HEK293 (cell line): ENCODE data around the gene ADAMTS13.
A peak's percentile ranks its signal among the peaks of the same experiment; 100 is the strongest.

ENCODE experiments used
- ATF2 ChIP-seq: fragments of 450-650 bp; formaldehyde crosslinking; IDR thresholded peaks from 2 replicates; pipeline ENCODE4 v1.5.1; 2016; ENCODE audit warnings: missing biosample characterization, missing genetic modification characterization, low read depth
- BCL11A ChIP-seq: fragments of 450-650 bp; formaldehyde crosslinking; IDR thresholded peaks from 2 replicates; pipeline ENCODE4 v1.5.1; 2016; ENCODE audit warnings: low read depth, missing biosample characterization, missing genetic modification characterization
- KLF17 ChIP-seq: fragments of 450-650 bp; formaldehyde crosslinking; IDR thresholded peaks from 2 replicates; pipeline ENCODE4 v1.5.1; 2016; ENCODE audit warnings: missing biosample characterization, missing genetic modification characterization
- PRDM10 ChIP-seq: fragments of 450-650 bp; formaldehyde crosslinking; IDR thresholded peaks from 2 replicates; pipeline ENCODE4 v1.5.1; 2016; ENCODE audit warnings: missing biosample characterization, missing genetic modification characterization
- PRDM6 ChIP-seq: fragments of 450-650 bp; formaldehyde crosslinking; IDR thresholded peaks from 2 replicates; pipeline ENCODE4 v1.5.1; 2017; ENCODE audit warnings: missing biosample characterization, missing genetic modification characterization
- REST ChIP-seq: fragments of 450-650 bp; formaldehyde crosslinking; IDR thresholded peaks from 2 replicates; pipeline ENCODE4 v1.5.1; 2016; ENCODE audit warnings: missing biosample characterization, missing genetic modification characterization
- SP7 ChIP-seq: fragments of 450-650 bp; formaldehyde crosslinking; IDR thresholded peaks from 2 replicates; pipeline ENCODE4 v1.5.1; 2016; ENCODE audit warnings: missing biosample characterization, missing genetic modification characterization
- TCF7L2 ChIP-seq: IDR thresholded peaks from 2 replicates; pipeline ENCODE4 v1.6.1; 2011; ENCODE audit warnings: low read depth, mild to moderate bottlenecking, inconsistent platforms, low read length, moderate library complexity, borderline replicate concordance
- ZBTB21 ChIP-seq: fragments of 450-650 bp; formaldehyde crosslinking; IDR thresholded peaks from 2 replicates; pipeline ENCODE4 v1.5.1; 2017; ENCODE audit warnings: missing biosample characterization, missing genetic modification characterization
- ZBTB48 ChIP-seq: fragments of 450-650 bp; formaldehyde crosslinking; IDR thresholded peaks from 2 replicates; pipeline ENCODE4 v1.5.1; 2016; ENCODE audit warnings: missing biosample characterization, missing genetic modification characterization
- ZBTB6 ChIP-seq: fragments of 450-650 bp; formaldehyde crosslinking; IDR thresholded peaks from 2 replicates; pipeline ENCODE4 v1.5.1; 2017; ENCODE audit warnings: missing biosample characterization, missing genetic modification characterization
- ZFHX2 ChIP-seq: fragments of 450-650 bp; formaldehyde crosslinking; conservative IDR thresholded peaks from 2 replicates; pipeline ENCODE4 v1.5.1; 2016; ENCODE audit warnings: missing biosample characterization, missing genetic modification characterization
- ZNF10 ChIP-seq: fragments of 450-650 bp; formaldehyde crosslinking; IDR thresholded peaks from 2 replicates; pipeline ENCODE4 v1.5.1; 2017; ENCODE audit warnings: missing biosample characterization, missing genetic modification characterization
- ZNF214 ChIP-seq: fragments of 450-650 bp; formaldehyde crosslinking; IDR thresholded peaks from 2 replicates; pipeline ENCODE4 v1.5.1; 2017; ENCODE audit warnings: missing biosample characterization, mild to moderate bottlenecking, missing genetic modification characterization, borderline replicate concordance
- ZNF280D ChIP-seq: fragments of 450-650 bp; formaldehyde crosslinking; IDR thresholded peaks from 2 replicates; pipeline ENCODE4 v1.5.1; 2016; ENCODE audit warnings: missing biosample characterization, missing genetic modification characterization
- ZNF580 ChIP-seq: fragments of 450-650 bp; formaldehyde crosslinking; IDR thresholded peaks from 2 replicates; pipeline ENCODE4 v1.5.1; 2016; ENCODE audit warnings: missing biosample characterization, missing genetic modification characterization
- ZNF76 ChIP-seq: fragments of 450-650 bp; formaldehyde crosslinking; IDR thresholded peaks from 2 replicates; pipeline ENCODE4; 2016; ENCODE audit warnings: low read depth, missing biosample characterization, missing genetic modification characterization, borderline replicate concordance
- ZSCAN23 ChIP-seq: fragments of 450-650 bp; formaldehyde crosslinking; IDR thresholded peaks from 2 replicates; pipeline ENCODE4 v1.5.1; 2016; ENCODE audit warnings: missing biosample characterization, missing genetic modification characterization

ADAMTS13 gene

GRCh38 chr9:133406480-133407307 is 15.5 kb upstream of the ADAMTS13 start (continued):
- TF ChIP-seq ZNF280D (tag by site-specific recombination): no peak
- peak; percentile 75 for TF ChIP-seq ZFHX2
- peak; percentile 64; the same call in 1 of the 2 replicates for TF ChIP-seq ATF2
- TF ChIP-seq ZBTB6 (tag by site-specific recombination): no peak
- peak; percentile 66; the same call in 1 of the 2 replicates for TF ChIP-seq ZBTB21 (tag by site-specific recombination)
- no peak for TF ChIP-seq ZBTB48 (tag by site-specific recombination)
- TF ChIP-seq ZNF214 (tag by site-specific recombination): no peak
- peak; percentile 25; the same call in 1 of the 2 replicates for TF ChIP-seq PRDM10 (tag by site-specific recombination)
- no peak for TF ChIP-seq ZNF76 (tag by site-specific recombination)
- TF ChIP-seq SP7 (tag by site-specific recombination): peak; percentile 20; the same call in 1 of the 2 replicates
- no peak for TF ChIP-seq ZNF580 (tag by site-specific recombination)
- no peak for TF ChIP-seq PRDM6 (tag by site-specific recombination)
- TF ChIP-seq TCF7L2: no peak
- TF ChIP-seq BCL11A: no peak
- 0 out of 2 replicates have a peak, but pooled peaks have one; percentile 46 for TF ChIP-seq ZNF10
- TF ChIP-seq REST (tag by site-specific recombination): no peak
- no peak for TF ChIP-seq ZSCAN23 (tag by site-specific recombination)
- TF ChIP-seq KLF17 (tag by site-specific recombination): no peak; the same call in 1 of the 2 replicates
